Muscle layer of duodenum (tissue), 2 donors: Measurements from ENCODE around the gene AKAP13.

Experiments used
- H3K27ac ChIP-seq: one replicate; pipeline ENCODE4 v1.7.0; 2013; ENCODE audit warnings: mild to moderate bottlenecking, low read length
- H3K27me3 ChIP-seq: one replicate; pipeline ENCODE4 v1.7.0; 2013; ENCODE audit warnings: low read depth, mild to moderate bottlenecking, control low read depth, low read length
- H3K36me3 ChIP-seq, 2 donors: one replicate each; pipeline ENCODE4 v1.7.0; 2013; ENCODE audit warnings: low read length in 2 of 2, control low read depth in 1 of 2, mild to moderate bottlenecking in 1 of 2; ENCODE audit not compliant: insufficient read depth in 2 of 2, control insufficient read depth in 1 of 2
- H3K4me1 ChIP-seq, 2 donors: one replicate each; pipeline ENCODE4 v1.7.0; 2013; ENCODE audit warnings: low read length in 2 of 2, mild to moderate bottlenecking in 2 of 2, control low read depth in 1 of 2, moderate library complexity in 1 of 2; ENCODE audit not compliant: insufficient read depth in 2 of 2, control insufficient read depth in 1 of 2
- H3K4me3 ChIP-seq, 2 donors: one replicate each; pipeline ENCODE4 v1.7.0; 2013; ENCODE audit warnings: low read length in 2 of 2, low read depth in 1 of 2, mild to moderate bottlenecking in 1 of 2
- H3K9me3 ChIP-seq, 2 donors: one replicate each; pipeline ENCODE4 v1.7.0; 2013; ENCODE audit warnings: low read length in 2 of 2, control low read depth in 1 of 2, mild to moderate bottlenecking in 1 of 2; ENCODE audit not compliant: control insufficient read depth in 1 of 2
- donor health status: healthy.

Gene AKAP13

DNA sequence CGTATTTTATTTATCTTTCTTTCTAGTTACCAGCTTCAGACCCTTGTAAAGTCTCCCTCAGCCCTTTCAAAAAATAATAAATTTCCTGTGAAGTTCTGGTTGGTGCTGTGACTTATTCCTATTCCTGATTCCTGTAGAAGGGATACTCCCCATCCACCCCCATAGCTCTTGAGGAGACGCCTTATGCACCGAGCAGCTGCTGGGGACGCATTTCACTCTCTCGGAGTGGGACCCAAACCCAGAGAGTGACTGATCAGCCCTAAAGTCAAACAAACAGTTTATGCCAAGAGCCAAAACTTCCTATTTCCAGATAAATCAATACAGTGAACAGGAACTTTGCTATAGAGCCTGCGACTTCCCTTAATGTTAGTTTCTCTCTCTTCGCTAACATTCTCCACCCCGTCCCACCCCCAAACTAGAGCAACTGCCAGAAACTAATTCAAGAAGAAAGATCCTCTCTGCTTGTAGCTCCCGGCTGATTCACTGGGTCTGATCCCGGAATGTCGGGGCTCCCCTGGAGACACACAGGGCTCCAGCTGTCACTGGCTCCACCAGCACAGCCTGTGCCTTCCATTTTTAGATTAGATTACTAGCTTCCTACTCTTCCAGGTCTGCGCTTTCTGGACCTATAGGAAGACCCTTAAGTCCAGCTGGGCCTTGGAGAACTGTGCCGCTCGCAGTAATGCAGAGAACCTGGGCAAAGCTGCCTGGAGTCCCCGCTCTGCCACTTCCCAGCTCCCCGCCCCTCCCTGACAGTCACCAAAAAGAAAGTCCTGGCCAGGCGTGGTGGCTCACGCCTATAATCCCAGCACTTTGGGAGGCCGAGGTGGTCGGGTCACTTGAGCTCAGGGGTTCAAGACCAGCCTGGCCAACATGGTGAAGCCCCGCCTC is 369.1 kb downstream of the AKAP13 start:
- Histone ChIP-seq H3K9me3 (no peaks in the 10 kb centered on the region), H3K36me3 (peaks cover 36 to 41% of the 10 kb centered on the region in 2 donors), H3K4me1 (peaks cover 0 to 36% of the 10 kb centered on the region in 2 donors), H3K27me3 (no peaks in the 10 kb centered on the region), H3K27ac (peak overlapping the region; percentile 60), H3K4me3 (peak overlapping the region; percentile 28 to 38)

DNA sequence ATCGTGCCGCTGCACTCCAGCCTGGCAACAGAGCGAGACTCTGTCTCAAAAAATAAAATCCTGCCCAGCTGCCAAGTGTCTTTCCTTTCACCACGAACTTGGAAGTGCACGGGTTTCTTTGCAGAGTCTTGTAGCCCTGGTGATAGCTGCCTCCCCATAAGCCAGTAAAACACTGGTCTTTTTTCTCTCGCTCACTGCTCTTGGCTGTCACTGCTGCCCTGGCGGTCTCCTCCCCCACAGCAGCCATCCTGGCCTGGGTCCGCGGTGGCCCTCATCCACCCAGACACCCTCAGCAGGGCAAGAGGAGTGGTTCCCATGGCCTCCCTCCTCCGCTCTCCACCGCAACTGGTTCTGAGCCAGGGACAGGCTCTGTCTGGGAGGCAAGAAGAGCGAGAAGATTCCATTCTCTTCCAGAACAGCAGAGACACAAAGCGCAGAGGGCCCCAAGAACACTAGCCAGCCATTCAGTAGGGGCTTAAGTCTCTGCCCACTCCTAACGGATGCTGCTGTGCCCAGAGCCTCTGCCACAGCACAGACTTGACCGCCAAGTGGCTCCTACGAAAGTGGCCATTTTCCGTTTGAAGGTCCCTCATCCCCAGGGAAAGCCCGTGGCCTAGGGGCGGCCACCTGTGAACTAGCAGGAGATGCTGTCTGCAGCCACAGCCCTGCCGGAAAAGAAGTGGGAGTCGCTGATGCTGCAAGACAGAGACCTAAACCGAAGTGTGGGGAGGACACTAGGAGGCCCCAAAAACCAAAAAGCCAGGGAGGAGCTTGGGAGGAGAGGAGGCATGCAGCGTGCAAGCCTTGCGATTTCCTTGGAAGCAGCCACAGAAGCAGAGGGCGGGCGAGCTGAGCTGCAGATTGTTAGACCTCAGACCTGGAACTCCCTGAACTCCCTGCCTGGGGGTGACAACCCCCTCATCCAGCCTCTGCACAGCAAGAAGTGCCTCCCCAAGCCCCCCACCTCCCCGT is 370.2 kb downstream of the AKAP13 start:
- Histone ChIP-seq H3K36me3 (peaks cover 25 to 30% of the 10 kb centered on the region in 2 donors), H3K27me3 (no peaks in the 10 kb centered on the region), H3K4me1 (peaks cover 0 to 45% of the 10 kb centered on the region in 2 donors), H3K4me3 (peak overlapping the region in 1 of 2 donors; percentile 38), H3K27ac (peak overlapping the region; percentile 60), H3K9me3 (no peaks in the 10 kb centered on the region)

GRCh38 chr15:85751291-85752123 is 371.1 kb downstream of the AKAP13 start:
- no peak overlapping the region for H3K27ac ChIP-seq
- no peak overlapping the region for H3K4me3 ChIP-seq
- H3K9me3 ChIP-seq = no peaks in the 10 kb centered on the region
- peaks cover 17 to 21% of the 10 kb centered on the region in 2 donors for H3K36me3 ChIP-seq
- H3K27me3 ChIP-seq = no peaks in the 10 kb centered on the region
- H3K4me1 ChIP-seq = peaks cover 0 to 47% of the 10 kb centered on the region in 2 donors

- H3K4me3 ChIP-seq = no peak overlapping the region
- H3K36me3 ChIP-seq = peaks cover 11 to 15% of the 10 kb centered on the region in 2 donors
- no peak overlapping the region for H3K27ac ChIP-seq
- H3K9me3 ChIP-seq = no peaks in the 10 kb centered on the region
- H3K27me3 ChIP-seq = no peaks in the 10 kb centered on the region
- H3K4me1 ChIP-seq = peaks cover 0 to 47% of the 10 kb centered on the region in 2 donors
Measured at GRCh38 chr15:85752124-85752475, 371.7 kb downstream of the AKAP13 start.

GRCh38 chr15:85752491-85752961 is 372.1 kb downstream of the AKAP13 start:
- Histone ChIP-seq H3K27me3 (no peaks in the 10 kb centered on the region), H3K9me3 (no peaks in the 10 kb centered on the region), H3K36me3 (peaks cover 7 to 11% of the 10 kb centered on the region in 2 donors), H3K4me3 (no peak overlapping the region), H3K4me1 (peaks cover 0 to 47% of the 10 kb centered on the region in 2 donors), H3K27ac (no peak overlapping the region)

DNA sequence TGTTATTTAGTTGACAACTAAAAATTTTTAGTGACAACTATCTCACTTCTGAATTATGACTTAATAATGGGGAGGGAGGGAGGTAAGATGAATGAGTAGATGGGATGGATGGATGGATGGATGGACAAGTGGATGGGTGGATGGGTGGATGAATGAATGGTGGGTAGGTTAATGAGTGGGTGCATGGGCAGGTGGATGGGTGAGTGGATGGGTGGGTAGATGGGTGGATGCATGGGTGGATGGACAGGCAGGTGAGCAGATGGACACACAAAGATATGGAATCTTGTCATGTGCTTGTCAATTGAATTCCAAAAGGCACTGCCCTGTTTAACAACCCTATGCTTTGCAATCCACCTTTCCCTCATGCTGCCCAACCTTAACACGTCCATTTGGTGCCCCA is 372.9 kb downstream of the AKAP13 start:
- Histone ChIP-seq H3K4me3 (no peak overlapping the region), H3K4me1 (peaks cover 0 to 49% of the 10 kb centered on the region in 2 donors), H3K9me3 (no peaks in the 10 kb centered on the region), H3K36me3 (peaks cover 4% of the 10 kb centered on the region in 2 donors), H3K27me3 (no peaks in the 10 kb centered on the region), H3K27ac (no peak overlapping the region)

DNA sequence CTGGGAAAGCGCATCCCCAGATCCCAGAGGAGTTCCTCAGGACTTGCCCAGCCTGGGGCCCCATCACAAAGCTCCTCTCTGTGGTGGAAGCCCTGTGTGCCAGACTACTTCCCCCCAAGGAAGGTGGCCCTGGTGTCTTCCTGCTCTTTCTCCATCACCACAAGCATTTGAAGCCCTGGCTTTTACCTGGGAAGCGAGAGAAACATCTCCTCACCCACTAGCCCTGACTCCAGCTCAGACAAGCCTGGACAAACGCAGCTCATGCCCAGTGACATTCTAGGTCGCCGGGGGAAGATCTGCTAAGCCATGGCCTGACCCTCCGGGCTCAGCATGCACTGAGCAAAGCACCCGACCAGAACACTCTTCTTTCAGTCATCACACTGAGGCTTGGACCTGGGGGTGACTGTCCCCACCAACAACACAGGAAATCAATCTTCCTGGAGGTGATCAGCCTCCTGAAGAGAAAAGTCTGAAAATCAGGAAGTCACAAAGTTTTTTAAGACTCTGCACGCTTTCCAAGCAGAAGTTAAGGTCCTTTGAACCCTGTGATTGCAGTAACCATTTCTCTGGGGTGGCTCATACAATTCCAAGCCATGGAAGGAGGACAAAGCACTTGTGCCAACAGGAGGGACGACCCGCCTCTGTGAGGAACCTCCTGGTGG is 373.5 kb downstream of the AKAP13 start:
- Histone ChIP-seq H3K36me3 (no peaks in the 10 kb centered on the region), H3K27me3 (no peaks in the 10 kb centered on the region), H3K9me3 (no peaks in the 10 kb centered on the region), H3K27ac (no peak overlapping the region), H3K4me3 (no peak overlapping the region), H3K4me1 (peaks cover 0 to 43% of the 10 kb centered on the region in 2 donors)

GRCh38 chr15:85754989-85755388 is 374.6 kb downstream of the AKAP13 start:
- Histone ChIP-seq H3K4me3 (no peak overlapping the region), H3K27ac (no peak overlapping the region), H3K9me3 (no peaks in the 10 kb centered on the region), H3K36me3 (no peaks in the 10 kb centered on the region), H3K4me1 (peaks cover 0 to 41% of the 10 kb centered on the region in 2 donors), H3K27me3 (no peaks in the 10 kb centered on the region)

- no peak overlapping the region for H3K4me3 ChIP-seq
- H3K27ac ChIP-seq = no peak overlapping the region
- H3K27me3 ChIP-seq = no peaks in the 10 kb centered on the region
- no peaks in the 10 kb centered on the region for H3K9me3 ChIP-seq
- H3K4me1 ChIP-seq = peaks cover 0 to 39% of the 10 kb centered on the region in 2 donors
- H3K36me3 ChIP-seq = no peaks in the 10 kb centered on the region
Measured at GRCh38 chr15:85755471-85755870, 375.1 kb downstream of the AKAP13 start.

DNA sequence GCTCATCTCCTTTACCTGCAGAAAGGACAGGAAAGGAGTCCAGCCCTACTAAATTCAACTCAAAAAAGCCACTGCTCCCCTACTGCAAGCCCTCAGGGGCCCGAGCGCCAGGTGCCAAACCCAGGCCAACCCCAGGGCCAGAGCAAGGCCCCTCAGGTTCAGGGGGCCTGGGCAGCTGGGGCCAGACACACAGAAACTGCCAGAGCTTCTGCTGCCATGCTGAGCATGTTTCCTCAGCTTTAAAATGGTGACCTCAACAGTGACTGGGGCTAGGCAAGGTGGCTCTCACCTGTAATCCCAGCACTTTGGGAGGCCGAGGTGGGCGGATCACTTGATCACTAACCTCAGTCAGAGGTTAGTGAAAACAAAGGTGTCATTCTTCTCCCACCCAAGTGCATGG is 375.5 kb downstream of the AKAP13 start:
- Histone ChIP-seq H3K27ac (no peak overlapping the region), H3K27me3 (no peaks in the 10 kb centered on the region), H3K4me3 (no peak overlapping the region), H3K4me1 (peaks cover 0 to 34% of the 10 kb centered on the region in 2 donors), H3K9me3 (no peaks in the 10 kb centered on the region), H3K36me3 (no peaks in the 10 kb centered on the region)
